Mesodermal cell (in vitro differentiated cells): ENCODE results near the gene SLC25A24.
"Not testable (repeated sequence)": the region's sequence is repeated elsewhere in the genome, so short reads cannot be mapped to it uniquely, and the experiment has no call there.

ENCODE experiments used
- H3K27ac ChIP-seq: 2 replicates; pipeline ENCODE4 v1.7.0; 2013; ENCODE audit warnings: mild to moderate bottlenecking, low read depth, low read length, moderate library complexity; ENCODE audit not compliant: severe bottlenecking
- H3K36me3 ChIP-seq: 2 replicates; pipeline ENCODE4 v1.7.1; 2013; ENCODE audit warnings: mild to moderate bottlenecking, low read length, moderate library complexity; ENCODE audit not compliant: control insufficient read depth, insufficient read depth
- H3K4me1 ChIP-seq: one replicate; pipeline ENCODE4 v1.7.1; 2013; ENCODE audit warnings: mild to moderate bottlenecking, low read length; ENCODE audit not compliant: insufficient read depth, control insufficient read depth, poor library complexity, severe bottlenecking
- H3K4me3 ChIP-seq: 2 replicates; pipeline ENCODE4 v1.7.0; 2013; ENCODE audit warnings: low read length, control low read depth, mild to moderate bottlenecking; ENCODE audit not compliant: insufficient read depth, poor library complexity, severe bottlenecking; ENCODE audit errors: extremely low read depth
- H3K9me3 ChIP-seq: 2 replicates; pipeline ENCODE4 v1.7.1; 2013; ENCODE audit warnings: mild to moderate bottlenecking, low read length, moderate library complexity; ENCODE audit not compliant: control insufficient read depth
- WGBS, 2 experiments: methylation state at CpG; one replicate each; pipeline ENCODE4 v1.1.5; 2013; ENCODE audit warnings: missing lambda C conversion rate in 2 of 2; ENCODE audit not compliant: insufficient coverage in 2 of 2; 5-methylcytosine and 5-hydroxymethylcytosine counted together

Gene SLC25A24

GRCh38 chr1:108216028-108216890 is 16.1 kb upstream of the SLC25A24 start:
- not testable (repeated sequence) for H3K27ac ChIP-seq, H3K4me3 ChIP-seq, H3K36me3 ChIP-seq, H3K9me3 ChIP-seq, H3K4me1 ChIP-seq
- no CpG with 5 or more reads among the region's 6 CpGs for WGBS, 2 experiments

GRCh38 chr1:108214641-108215465 is 14.7 kb upstream of the SLC25A24 start:
- no CpG with 5 or more reads among the region's 5 CpGs for WGBS, 2 experiments
- H3K27ac ChIP-seq, H3K9me3 ChIP-seq, H3K36me3 ChIP-seq, H3K4me3 ChIP-seq: not testable (repeated sequence)
- H3K4me1 ChIP-seq, result peaks cover 11% of the 10 kb centered on the region

- H3K27ac ChIP-seq, result no peak overlapping the region
- peaks cover 6% of the 10 kb centered on the region for H3K4me1 ChIP-seq
- no peaks in the 10 kb centered on the region for H3K36me3 ChIP-seq
- no peaks in the 10 kb centered on the region for H3K9me3 ChIP-seq
- no CpG with 5 or more reads among the region's 1 CpG for WGBS, 2 experiments
- no peak overlapping the region for H3K4me3 ChIP-seq
Observed at GRCh38 chr1:108211014-108211413, 10.9 kb upstream of the SLC25A24 start.

- no peaks in the 10 kb centered on the region for H3K36me3 ChIP-seq
- 92 to 93% methylated on average over 11 of the region's 11 CpGs for WGBS, 2 experiments
Observed at GRCh38 chr1:108209456-108210108, 9.4 kb upstream of the SLC25A24 start.

GRCh38 chr1:108208724-108209446 is 8.7 kb upstream of the SLC25A24 start:
- no peak overlapping the region for H3K4me3 ChIP-seq
- no peak overlapping the region for H3K27ac ChIP-seq
- no peaks in the 10 kb centered on the region for H3K9me3 ChIP-seq
- no peaks in the 10 kb centered on the region for H3K36me3 ChIP-seq
- 78 to 80% methylated on average over 8 to 10 of the region's 11 CpGs for WGBS, 2 experiments
- peaks cover 6% of the 10 kb centered on the region for H3K4me1 ChIP-seq

More at GRCh38 chr1:108209456-108210108, 9.4 kb upstream of the SLC25A24 start:
- no peak overlapping the region for H3K4me3 ChIP-seq
- no peak overlapping the region for H3K27ac ChIP-seq
- H3K4me1 ChIP-seq, result peaks cover 6% of the 10 kb centered on the region
- no peaks in the 10 kb centered on the region for H3K9me3 ChIP-seq

GRCh38 chr1:108203582-108203981 is 3.4 kb upstream of the SLC25A24 start:
- not testable (repeated sequence) for H3K4me1 ChIP-seq, H3K4me3 ChIP-seq, H3K27ac ChIP-seq, H3K36me3 ChIP-seq, H3K9me3 ChIP-seq
- WGBS, 2 experiments, result no CpG with 5 or more reads among the region's 3 CpGs

GRCh38 chr1:108201687-108202086 is 1.5 kb upstream of the SLC25A24 start:
- no peak overlapping the region for H3K27ac ChIP-seq
- no peak overlapping the region for H3K4me3 ChIP-seq
- no peaks in the 10 kb centered on the region for H3K4me1 ChIP-seq
- peaks cover 17% of the 10 kb centered on the region for H3K36me3 ChIP-seq
- peaks cover under 1% of the 10 kb centered on the region for H3K9me3 ChIP-seq
- 100% methylated on average over 1 of the region's 5 CpGs for WGBS, 2 experiments

- peak overlapping the region; percentile 78 for H3K27ac ChIP-seq
- H3K4me3 ChIP-seq, result peak overlapping the region; percentile 82
- peaks cover 27% of the 10 kb centered on the region for H3K36me3 ChIP-seq
- no peaks in the 10 kb centered on the region for H3K4me1 ChIP-seq
- H3K9me3 ChIP-seq, result peaks cover 11% of the 10 kb centered on the region
- 9 to 20% methylated on average over 5 to 9 of the region's 10 CpGs for WGBS, 2 experiments
Observed at GRCh38 chr1:108200687-108201051, 526 bp upstream of the SLC25A24 start.

- Histone ChIP-seq H3K36me3 (peaks cover 41% of the 10 kb centered on the region), H3K27ac (peak overlapping the region; percentile 78), H3K4me3 (peak overlapping the region; percentile 82), H3K9me3 (peaks cover 13% of the 10 kb centered on the region), H3K4me1 (no peaks in the 10 kb centered on the region)
- WGBS, 2 experiments, result 0 to 1% methylated on average over 5 to 7 of the region's 9 CpGs
Observed at GRCh38 chr1:108199201-108199691, 897 bp downstream of the SLC25A24 start.

GRCh38 chr1:108194051-108194450 is 6.1 kb downstream of the SLC25A24 start:
- Histone ChIP-seq H3K36me3 (peaks cover 93% of the 10 kb centered on the region), H3K4me1 (no peaks in the 10 kb centered on the region), H3K9me3 (peaks cover 36% of the 10 kb centered on the region), H3K27ac (no peak overlapping the region), H3K4me3 (no peak overlapping the region)
- 100% methylated on average over 1 of the region's 1 CpG for WGBS, 2 experiments
